Neural cell (in vitro differentiated cells): ENCODE measurements around the gene ZNF638. TPM values are rescaled to one million over a fixed set of nuclear protein-coding genes. Genes with fewer than 3 reads are reported as not detected.

Experiments
- polyA plus RNA-seq: library from polyadenylated mRNA; depleted of rRNA; stranded (reverse); fragments of >200 nt; gene quantifications from 2 replicates; pipeline ENCODE4 v1.2.3, GENCODE V29; 2014
- small RNA-seq, 3 experiments: library from RNA; depleted of rRNA; stranded (forward); fragments of <200 nt; gene quantifications; one replicate each; pipeline ENCODE3, GENCODE V24; 2012

The ZNF638 gene
- polyA plus RNA-seq, 1 donor from 2014 or later: 308 TPM

Small RNA genes lying within 50 kb of the gene (small RNA-seq; reads per million reads assigned to genes)
- 0 reads per million in 3 experiments for gene RNU6-105P

Other genes with a start within 250 kb of the ZNF638 start
- 25.9 and 28.3 TPM in 2 replicates for gene MCEE, start 201.6 kb upstream of the ZNF638 start, polyA plus RNA-seq
- 38.8 and 39.0 TPM in 2 replicates for gene MPHOSPH10, start 201.1 kb upstream of the ZNF638 start, polyA plus RNA-seq
- gene PAIP2B, start 104.7 kb upstream of the ZNF638 start, polyA plus RNA-seq: 13.3 and 14.4 TPM in 2 replicates
- gene DYSF, start 121.8 kb downstream of the ZNF638 start, polyA plus RNA-seq: 0.04 TPM in 1 of 2 replicates, not detected in the other